ENCODE measurements around the gene ZNF608.

Gene ZNF608

DNA sequence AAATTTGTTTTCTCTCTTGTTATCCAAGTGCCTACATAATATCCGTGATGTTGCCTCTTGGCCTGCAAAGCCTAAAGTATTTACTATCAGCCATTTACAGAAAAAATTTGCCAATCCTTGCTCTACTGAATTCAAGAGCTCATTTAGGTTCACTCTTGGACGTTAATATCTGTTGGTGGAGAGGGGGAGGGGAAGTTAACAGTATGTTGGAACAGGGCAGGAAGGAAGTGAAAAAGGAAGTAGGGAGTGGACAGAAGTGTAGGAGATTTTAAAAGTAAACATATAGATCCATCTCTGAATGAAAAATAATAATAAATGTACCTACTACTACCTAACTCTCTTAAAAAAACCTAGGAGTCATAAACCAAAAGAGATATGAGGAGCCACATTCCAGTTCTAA, 32.8 kb downstream of the ZNF608 start:
- no peak overlapping the region for H3K4me3 ChIP-seq (ENCODE audit: low read depth, low read length)
- DNase-seq (ENCODE audit: low read depth): no peak
- TF ChIP-seq MYC (IDR thresholded peaks at IDR 0.05; ENCODE audit: low read depth, low read length): no peak

GRCh38 chr5:124712731-124713305, 33.6 kb downstream of the ZNF608 start:
- TF ChIP-seq POLR2A (IDR thresholded peaks at IDR 0.05; ENCODE audit: extremely low read depth, insufficient read length) (no peak), MAX (IDR thresholded peaks at IDR 0.05; ENCODE audit: low read depth, low read length) (no peak), MYC (IDR thresholded peaks at IDR 0.05; ENCODE audit: low read depth, low read length) (no peak)
- TF ChIP-seq, protein P1, sequence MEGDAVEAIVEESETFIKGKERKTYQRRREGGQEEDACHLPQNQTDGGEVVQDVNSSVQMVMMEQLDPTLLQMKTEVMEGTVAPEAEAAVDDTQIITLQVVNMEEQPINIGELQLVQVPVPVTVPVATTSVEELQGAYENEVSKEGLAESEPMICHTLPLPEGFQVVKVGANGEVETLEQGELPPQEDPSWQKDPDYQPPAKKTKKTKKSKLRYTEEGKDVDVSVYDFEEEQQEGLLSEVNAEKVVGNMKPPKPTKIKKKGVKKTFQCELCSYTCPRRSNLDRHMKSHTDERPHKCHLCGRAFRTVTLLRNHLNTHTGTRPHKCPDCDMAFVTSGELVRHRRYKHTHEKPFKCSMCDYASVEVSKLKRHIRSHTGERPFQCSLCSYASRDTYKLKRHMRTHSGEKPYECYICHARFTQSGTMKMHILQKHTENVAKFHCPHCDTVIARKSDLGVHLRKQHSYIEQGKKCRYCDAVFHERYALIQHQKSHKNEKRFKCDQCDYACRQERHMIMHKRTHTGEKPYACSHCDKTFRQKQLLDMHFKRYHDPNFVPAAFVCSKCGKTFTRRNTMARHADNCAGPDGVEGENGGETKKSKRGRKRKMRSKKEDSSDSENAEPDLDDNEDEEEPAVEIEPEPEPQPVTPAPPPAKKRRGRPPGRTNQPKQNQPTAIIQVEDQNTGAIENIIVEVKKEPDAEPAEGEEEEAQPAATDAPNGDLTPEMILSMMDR (IDR thresholded peaks at IDR 0.05; ENCODE audit: low read depth, low read length): no peak
- H3K4me3 ChIP-seq (ENCODE audit: low read depth, low read length): no peak overlapping the region
- DNase-seq (ENCODE audit: low read depth): no peak

DNA sequence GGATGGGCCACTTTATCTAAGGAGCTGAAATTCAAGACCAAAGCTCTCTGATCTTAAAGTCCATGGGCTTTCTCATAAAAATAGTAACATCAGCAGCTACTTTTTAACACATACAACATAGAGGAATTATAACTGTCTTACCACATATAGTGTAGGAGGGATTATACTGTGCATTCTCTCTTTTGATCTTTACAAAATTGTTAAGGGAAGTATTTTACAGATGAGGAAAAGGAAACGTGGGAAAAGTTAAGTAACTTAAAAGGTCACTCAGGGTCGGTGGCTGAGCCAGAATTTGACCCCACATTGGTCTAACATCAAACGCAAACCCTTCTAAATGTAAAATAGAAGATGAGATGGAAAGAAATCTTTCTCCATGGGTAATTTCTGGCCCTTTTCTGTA, 38.4 kb downstream of the ZNF608 start:
- no peak for TF ChIP-seq MYC (IDR thresholded peaks at IDR 0.05; ENCODE audit: low read depth, low read length)
- H3K4me3 ChIP-seq (ENCODE audit: low read depth, low read length): no peak overlapping the region
- no peak for DNase-seq (ENCODE audit: low read depth)

- DNase-seq (ENCODE audit: low read depth): no peak
- H3K4me3 ChIP-seq (ENCODE audit: low read depth, low read length): no peak overlapping the region
- TF ChIP-seq POLR2A (IDR thresholded peaks at IDR 0.05; ENCODE audit: extremely low read depth, insufficient read length) (no peak), MAX (IDR thresholded peaks at IDR 0.05; ENCODE audit: low read depth, low read length) (no peak), MYC (IDR thresholded peaks at IDR 0.05; ENCODE audit: low read depth, low read length) (no peak)
- TF ChIP-seq, protein P1 (IDR thresholded peaks at IDR 0.05; ENCODE audit: low read depth, low read length): no peak
Measured at GRCh38 chr5:124707520-124707919, 38.9 kb downstream of the ZNF608 start.

DNA sequence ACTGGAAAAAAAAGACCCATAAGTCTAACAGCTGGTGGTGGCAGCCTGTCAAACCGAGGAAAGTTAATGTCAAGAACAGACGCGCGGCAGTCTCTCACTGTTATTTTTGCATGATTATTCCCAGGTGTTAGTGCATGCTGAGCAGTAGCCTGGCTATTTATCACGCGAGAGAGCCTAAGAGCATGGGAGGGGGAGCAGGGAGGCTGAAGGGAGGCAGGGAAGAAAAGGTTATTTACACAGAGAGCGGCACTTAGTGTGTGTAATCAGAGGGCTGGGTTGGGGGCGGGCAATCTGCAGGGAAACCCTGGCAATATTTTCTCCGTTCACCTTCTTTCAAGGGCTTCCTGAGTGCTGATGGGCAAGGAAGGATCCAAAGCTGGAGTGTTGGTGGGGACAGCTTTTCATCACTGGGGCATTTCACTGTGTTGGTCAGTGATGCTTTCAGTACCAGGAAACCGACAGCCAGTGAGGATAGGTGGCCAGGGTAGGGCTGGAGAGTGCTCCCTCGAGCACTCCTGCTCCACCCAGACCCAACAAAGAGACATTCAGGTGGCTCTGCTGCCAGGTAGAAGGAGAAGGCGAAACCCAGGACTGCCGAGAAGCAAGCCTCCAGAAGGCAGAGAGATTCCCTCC, 39.6 kb downstream of the ZNF608 start:
- no peak for TF ChIP-seq MAX (IDR thresholded peaks at IDR 0.05; ENCODE audit: low read depth, low read length)
- no peak for TF ChIP-seq MYC (IDR thresholded peaks at IDR 0.05; ENCODE audit: low read depth, low read length)
- TF ChIP-seq, protein P1 (IDR thresholded peaks at IDR 0.05; ENCODE audit: low read depth, low read length): no peak
- TF ChIP-seq POLR2A (IDR thresholded peaks at IDR 0.05; ENCODE audit: extremely low read depth, insufficient read length): no peak
- no peak for DNase-seq (ENCODE audit: low read depth)
- H3K4me3 ChIP-seq (ENCODE audit: low read depth, low read length): no peak overlapping the region

DNA sequence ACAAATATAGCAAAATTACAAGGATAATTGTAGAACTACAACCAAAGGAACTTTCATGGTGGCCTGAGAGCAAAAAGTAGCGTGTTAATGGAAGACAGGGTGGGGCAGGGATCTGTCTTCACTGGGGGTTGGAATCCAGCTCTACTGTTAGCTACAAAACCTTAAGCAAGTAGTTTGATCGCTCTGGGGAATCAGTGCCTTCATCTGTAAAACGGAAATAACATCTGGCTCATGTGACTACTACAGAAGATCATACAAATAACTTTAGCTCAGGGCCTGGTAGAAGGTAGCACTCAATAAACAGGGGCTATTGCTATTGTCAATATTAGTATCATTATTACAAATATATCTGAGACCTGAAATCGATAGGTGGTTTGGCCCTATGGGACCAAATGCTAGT, 40.4 kb downstream of the ZNF608 start:
- no peak overlapping the region for H3K4me3 ChIP-seq (ENCODE audit: low read depth, low read length)
- no peak for DNase-seq (ENCODE audit: low read depth)
- TF ChIP-seq POLR2A (IDR thresholded peaks at IDR 0.05; ENCODE audit: extremely low read depth, insufficient read length) (no peak), MYC (IDR thresholded peaks at IDR 0.05; ENCODE audit: low read depth, low read length) (no peak), MAX (IDR thresholded peaks at IDR 0.05; ENCODE audit: low read depth, low read length) (no peak)
- TF ChIP-seq, protein P1 (IDR thresholded peaks at IDR 0.05; ENCODE audit: low read depth, low read length): no peak

DNA sequence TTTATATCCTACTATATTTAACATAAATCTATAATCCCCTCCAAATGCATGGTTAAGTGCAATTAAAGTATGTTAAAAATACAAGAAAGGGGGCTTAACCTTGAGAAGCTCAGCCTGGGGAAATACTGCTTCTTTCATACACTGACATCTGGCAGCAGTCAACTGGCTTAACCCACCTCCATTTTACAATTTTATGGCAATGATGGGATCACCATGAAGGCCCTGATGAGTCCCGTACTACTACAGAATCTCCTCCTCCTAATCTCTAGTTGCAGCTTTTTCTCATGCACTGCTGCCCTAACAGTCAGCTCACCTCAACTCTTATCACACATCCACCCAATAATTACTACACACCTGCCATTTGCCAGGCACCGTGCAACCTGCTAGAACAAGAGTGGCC, 40.9 kb downstream of the ZNF608 start:
- no peak overlapping the region for H3K4me3 ChIP-seq (ENCODE audit: low read depth, low read length)
- TF ChIP-seq MYC (IDR thresholded peaks at IDR 0.05; ENCODE audit: low read depth, low read length): no peak
- TF ChIP-seq MAX (IDR thresholded peaks at IDR 0.05; ENCODE audit: low read depth, low read length): no peak
- TF ChIP-seq POLR2A (IDR thresholded peaks at IDR 0.05; ENCODE audit: extremely low read depth, insufficient read length): no peak
- TF ChIP-seq, protein P1 (IDR thresholded peaks at IDR 0.05; ENCODE audit: low read depth, low read length): no peak
- no peak for DNase-seq (ENCODE audit: low read depth)
